HEK293 (cell line): Measurements from ENCODE around the gene CREM.

Experiments
- HOXD13 ChIP-seq: sonication (generic); formaldehyde crosslinking; IDR thresholded peaks from 2 replicates; pipeline ENCODE4 v1.8.0; 2022; ENCODE audit warnings: missing genetic modification reagents, borderline replicate concordance
- KLF1 ChIP-seq: fragments of 450-650 bp; formaldehyde crosslinking; IDR thresholded peaks from 2 replicates; pipeline ENCODE4 v1.5.1; 2016; ENCODE audit warnings: missing biosample characterization, missing genetic modification characterization
- SETDB1 ChIP-seq: IDR thresholded peaks from one replicate; pipeline ENCODE4 v1.6.1; 2017; ENCODE audit warnings: mild to moderate bottlenecking, low read length, moderate library complexity, mixed read lengths; ENCODE audit not compliant: insufficient read length
- YY1 ChIP-seq: fragments of 450-650 bp; formaldehyde crosslinking; IDR thresholded peaks from 2 replicates; pipeline ENCODE4 v1.5.1; 2018; ENCODE audit warnings: missing biosample characterization, missing genetic modification characterization
- ZBTB21 ChIP-seq: fragments of 450-650 bp; formaldehyde crosslinking; IDR thresholded peaks from 2 replicates; pipeline ENCODE4 v1.5.1; 2017; ENCODE audit warnings: missing biosample characterization, missing genetic modification characterization
- ZEB2 ChIP-seq: fragments of 450-650 bp; formaldehyde crosslinking; IDR thresholded peaks from 2 replicates; pipeline ENCODE4 v1.5.1; 2016; ENCODE audit warnings: missing biosample characterization, missing genetic modification characterization
- ZFP37 ChIP-seq: fragments of 450-650 bp; formaldehyde crosslinking; IDR thresholded peaks from 2 replicates; pipeline ENCODE4 v1.5.1; 2016; ENCODE audit warnings: missing biosample characterization, missing genetic modification characterization
- ZFP41 ChIP-seq: fragments of 450-650 bp; formaldehyde crosslinking; IDR thresholded peaks from 2 replicates; pipeline ENCODE4 v1.5.1; 2016; ENCODE audit warnings: missing biosample characterization, missing genetic modification characterization, borderline replicate concordance
- ZNF169 ChIP-seq: fragments of 450-650 bp; formaldehyde crosslinking; IDR thresholded peaks from 2 replicates; pipeline ENCODE4 v1.5.1; 2016; ENCODE audit warnings: missing biosample characterization, missing genetic modification characterization
- ZNF214 ChIP-seq: fragments of 450-650 bp; formaldehyde crosslinking; IDR thresholded peaks from 2 replicates; pipeline ENCODE4 v1.5.1; 2017; ENCODE audit warnings: missing biosample characterization, mild to moderate bottlenecking, missing genetic modification characterization, borderline replicate concordance
- ZNF391 ChIP-seq: fragments of 450-650 bp; formaldehyde crosslinking; IDR thresholded peaks from 2 replicates; pipeline ENCODE4 v1.5.1; 2016; ENCODE audit warnings: low read depth, missing biosample characterization, missing genetic modification characterization, borderline replicate concordance
- ZNF394 ChIP-seq: fragments of 450-650 bp; formaldehyde crosslinking; IDR thresholded peaks from 2 replicates; pipeline ENCODE4 v1.5.1; 2016; ENCODE audit warnings: missing biosample characterization, missing genetic modification characterization, mild to moderate bottlenecking, moderate library complexity, borderline replicate concordance
- ZNF623 ChIP-seq: fragments of 450-650 bp; formaldehyde crosslinking; IDR thresholded peaks from 2 replicates; pipeline ENCODE4 v1.5.1; 2016; ENCODE audit warnings: missing biosample characterization, missing genetic modification characterization
- ZNF629 ChIP-seq: fragments of 450-650 bp; formaldehyde crosslinking; IDR thresholded peaks from 2 replicates; pipeline ENCODE4 v1.5.1; 2017; ENCODE audit warnings: missing biosample characterization, missing genetic modification characterization
- ZNF843 ChIP-seq: fragments of 450-650 bp; formaldehyde crosslinking; IDR thresholded peaks from 2 replicates; pipeline ENCODE4 v1.5.1; 2016; ENCODE audit warnings: missing biosample characterization, missing genetic modification characterization
- TF ChIP-seq, protein P1 (sequence below): fragments of 450-650 bp; formaldehyde crosslinking; conservative IDR thresholded peaks from 2 replicates; pipeline ENCODE4 v1.5.1; 2016; ENCODE audit warnings: low read depth, missing biosample characterization, missing genetic modification characterization
- TF ChIP-seq, protein P2 (sequence below): fragments of 450-650 bp; formaldehyde crosslinking; IDR thresholded peaks from 2 replicates; pipeline ENCODE4 v1.5.1; 2016; ENCODE audit warnings: missing biosample characterization, missing genetic modification characterization, borderline replicate concordance
- TF ChIP-seq, protein P3 (sequence below): fragments of 450-650 bp; formaldehyde crosslinking; IDR thresholded peaks from 2 replicates; pipeline ENCODE4 v1.5.1; 2016; ENCODE audit warnings: missing biosample characterization, missing genetic modification characterization
- TF ChIP-seq, protein P4 (sequence below): fragments of 450-650 bp; formaldehyde crosslinking; IDR thresholded peaks from 2 replicates; pipeline ENCODE4 v1.5.1; 2016; ENCODE audit warnings: missing biosample characterization, missing genetic modification characterization
- TF ChIP-seq, protein P5 (sequence below): fragments of 450-650 bp; formaldehyde crosslinking; IDR thresholded peaks from 2 replicates; pipeline ENCODE4 v1.5.1; 2016; ENCODE audit warnings: missing biosample characterization, missing genetic modification characterization
- TF ChIP-seq, protein P6 (sequence below): fragments of 450-650 bp; formaldehyde crosslinking; IDR thresholded peaks from 2 replicates; pipeline ENCODE4 v1.5.1; 2016; ENCODE audit warnings: missing biosample characterization, missing genetic modification characterization
- TF ChIP-seq, protein P7 (sequence below): fragments of 450-650 bp; formaldehyde crosslinking; IDR thresholded peaks from 2 replicates; pipeline ENCODE4 v1.5.1; 2016; ENCODE audit warnings: missing biosample characterization, missing genetic modification characterization

The CREM gene

DNA sequence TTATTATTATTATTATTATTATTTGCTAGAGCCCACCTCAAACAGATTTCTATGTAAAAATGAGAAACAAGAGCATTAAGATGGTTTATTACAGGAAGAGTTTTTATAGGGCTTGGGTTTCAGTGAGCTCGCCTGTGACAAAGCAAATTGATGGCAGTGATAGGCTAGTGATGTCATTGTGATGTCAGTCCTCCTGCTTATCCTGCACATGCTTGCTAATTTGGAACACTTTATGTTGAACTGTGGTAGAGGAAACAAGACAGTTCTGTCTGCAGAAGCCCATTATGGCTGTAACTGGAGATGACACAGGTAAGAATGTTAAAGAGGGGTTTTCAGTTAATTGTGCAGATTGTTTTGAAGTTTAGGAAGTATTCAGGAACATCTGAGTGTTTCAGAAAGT, 68.3 kb downstream of the CREM start (continued):
- TF ChIP-seq, protein P1, sequence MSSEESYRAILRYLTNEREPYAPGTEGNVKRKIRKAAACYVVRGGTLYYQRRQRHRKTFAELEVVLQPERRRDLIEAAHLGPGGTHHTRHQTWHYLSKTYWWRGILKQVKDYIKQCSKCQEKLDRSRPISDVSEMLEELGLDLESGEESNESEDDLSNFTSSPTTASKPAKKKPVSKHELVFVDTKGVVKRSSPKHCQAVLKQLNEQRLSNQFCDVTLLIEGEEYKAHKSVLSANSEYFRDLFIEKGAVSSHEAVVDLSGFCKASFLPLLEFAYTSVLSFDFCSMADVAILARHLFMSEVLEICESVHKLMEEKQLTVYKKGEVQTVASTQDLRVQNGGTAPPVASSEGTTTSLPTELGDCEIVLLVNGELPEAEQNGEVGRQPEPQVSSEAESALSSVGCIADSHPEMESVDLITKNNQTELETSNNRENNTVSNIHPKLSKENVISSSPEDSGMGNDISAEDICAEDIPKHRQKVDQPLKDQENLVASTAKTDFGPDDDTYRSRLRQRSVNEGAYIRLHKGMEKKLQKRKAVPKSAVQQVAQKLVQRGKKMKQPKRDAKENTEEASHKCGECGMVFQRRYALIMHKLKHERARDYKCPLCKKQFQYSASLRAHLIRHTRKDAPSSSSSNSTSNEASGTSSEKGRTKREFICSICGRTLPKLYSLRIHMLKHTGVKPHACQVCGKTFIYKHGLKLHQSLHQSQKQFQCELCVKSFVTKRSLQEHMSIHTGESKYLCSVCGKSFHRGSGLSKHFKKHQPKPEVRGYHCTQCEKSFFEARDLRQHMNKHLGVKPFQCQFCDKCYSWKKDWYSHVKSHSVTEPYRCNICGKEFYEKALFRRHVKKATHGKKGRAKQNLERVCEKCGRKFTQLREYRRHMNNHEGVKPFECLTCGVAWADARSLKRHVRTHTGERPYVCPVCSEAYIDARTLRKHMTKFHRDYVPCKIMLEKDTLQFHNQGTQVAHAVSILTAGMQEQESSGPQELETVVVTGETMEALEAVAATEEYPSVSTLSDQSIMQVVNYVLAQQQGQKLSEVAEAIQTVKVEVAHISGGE (tag by site-specific recombination): no peak
- TF ChIP-seq ZNF391 (tag by site-specific recombination): peak; percentile 87; the same call in 1 of the 2 replicates
- TF ChIP-seq HOXD13 (CRISPR knock-in tag): no peak
- TF ChIP-seq ZNF214 (tag by site-specific recombination): no peak
- TF ChIP-seq, protein P2, sequence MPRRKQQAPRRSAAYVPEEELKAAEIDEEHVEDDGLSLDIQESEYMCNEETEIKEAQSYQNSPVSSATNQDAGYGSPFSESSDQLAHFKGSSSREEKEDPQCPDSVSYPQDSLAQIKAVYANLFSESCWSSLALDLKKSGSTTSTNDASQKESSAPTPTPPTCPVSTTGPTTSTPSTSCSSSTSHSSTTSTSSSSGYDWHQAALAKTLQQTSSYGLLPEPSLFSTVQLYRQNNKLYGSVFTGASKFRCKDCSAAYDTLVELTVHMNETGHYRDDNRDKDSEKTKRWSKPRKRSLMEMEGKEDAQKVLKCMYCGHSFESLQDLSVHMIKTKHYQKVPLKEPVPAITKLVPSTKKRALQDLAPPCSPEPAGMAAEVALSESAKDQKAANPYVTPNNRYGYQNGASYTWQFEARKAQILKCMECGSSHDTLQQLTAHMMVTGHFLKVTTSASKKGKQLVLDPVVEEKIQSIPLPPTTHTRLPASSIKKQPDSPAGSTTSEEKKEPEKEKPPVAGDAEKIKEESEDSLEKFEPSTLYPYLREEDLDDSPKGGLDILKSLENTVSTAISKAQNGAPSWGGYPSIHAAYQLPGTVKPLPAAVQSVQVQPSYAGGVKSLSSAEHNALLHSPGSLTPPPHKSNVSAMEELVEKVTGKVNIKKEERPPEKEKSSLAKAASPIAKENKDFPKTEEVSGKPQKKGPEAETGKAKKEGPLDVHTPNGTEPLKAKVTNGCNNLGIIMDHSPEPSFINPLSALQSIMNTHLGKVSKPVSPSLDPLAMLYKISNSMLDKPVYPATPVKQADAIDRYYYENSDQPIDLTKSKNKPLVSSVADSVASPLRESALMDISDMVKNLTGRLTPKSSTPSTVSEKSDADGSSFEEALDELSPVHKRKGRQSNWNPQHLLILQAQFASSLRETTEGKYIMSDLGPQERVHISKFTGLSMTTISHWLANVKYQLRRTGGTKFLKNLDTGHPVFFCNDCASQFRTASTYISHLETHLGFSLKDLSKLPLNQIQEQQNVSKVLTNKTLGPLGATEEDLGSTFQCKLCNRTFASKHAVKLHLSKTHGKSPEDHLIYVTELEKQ: peak; percentile 47; the same call in 1 of the 2 replicates
- TF ChIP-seq YY1 (tag by site-specific recombination): no peak
- peak; percentile 99 for TF ChIP-seq ZNF629 (tag by site-specific recombination)
- TF ChIP-seq ZNF623 (tag by site-specific recombination): no peak; the same call in 1 of the 2 replicates
- TF ChIP-seq, protein P3, sequence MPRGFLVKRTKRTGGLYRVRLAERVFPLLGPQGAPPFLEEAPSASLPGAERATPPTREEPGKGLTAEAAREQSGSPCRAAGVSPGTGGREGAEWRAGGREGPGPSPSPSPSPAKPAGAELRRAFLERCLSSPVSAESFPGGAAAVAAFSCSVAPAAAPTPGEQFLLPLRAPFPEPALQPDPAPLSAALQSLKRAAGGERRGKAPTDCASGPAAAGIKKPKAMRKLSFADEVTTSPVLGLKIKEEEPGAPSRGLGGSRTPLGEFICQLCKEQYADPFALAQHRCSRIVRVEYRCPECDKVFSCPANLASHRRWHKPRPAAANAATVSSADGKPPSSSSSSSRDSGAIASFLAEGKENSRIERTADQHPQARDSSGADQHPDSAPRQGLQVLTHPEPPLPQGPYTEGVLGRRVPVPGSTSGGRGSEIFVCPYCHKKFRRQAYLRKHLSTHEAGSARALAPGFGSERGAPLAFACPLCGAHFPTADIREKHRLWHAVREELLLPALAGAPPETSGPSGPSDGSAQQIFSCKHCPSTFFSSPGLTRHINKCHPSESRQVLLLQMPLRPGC (tag by site-specific recombination): peak; percentile 95
- TF ChIP-seq, protein P4, sequence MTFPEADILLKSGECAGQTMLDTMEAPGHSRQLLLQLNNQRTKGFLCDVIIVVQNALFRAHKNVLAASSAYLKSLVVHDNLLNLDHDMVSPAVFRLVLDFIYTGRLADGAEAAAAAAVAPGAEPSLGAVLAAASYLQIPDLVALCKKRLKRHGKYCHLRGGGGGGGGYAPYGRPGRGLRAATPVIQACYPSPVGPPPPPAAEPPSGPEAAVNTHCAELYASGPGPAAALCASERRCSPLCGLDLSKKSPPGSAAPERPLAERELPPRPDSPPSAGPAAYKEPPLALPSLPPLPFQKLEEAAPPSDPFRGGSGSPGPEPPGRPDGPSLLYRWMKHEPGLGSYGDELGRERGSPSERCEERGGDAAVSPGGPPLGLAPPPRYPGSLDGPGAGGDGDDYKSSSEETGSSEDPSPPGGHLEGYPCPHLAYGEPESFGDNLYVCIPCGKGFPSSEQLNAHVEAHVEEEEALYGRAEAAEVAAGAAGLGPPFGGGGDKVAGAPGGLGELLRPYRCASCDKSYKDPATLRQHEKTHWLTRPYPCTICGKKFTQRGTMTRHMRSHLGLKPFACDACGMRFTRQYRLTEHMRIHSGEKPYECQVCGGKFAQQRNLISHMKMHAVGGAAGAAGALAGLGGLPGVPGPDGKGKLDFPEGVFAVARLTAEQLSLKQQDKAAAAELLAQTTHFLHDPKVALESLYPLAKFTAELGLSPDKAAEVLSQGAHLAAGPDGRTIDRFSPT (tag by site-specific recombination): peak; percentile 69; the same call in 1 of the 2 replicates
- TF ChIP-seq, protein P5, sequence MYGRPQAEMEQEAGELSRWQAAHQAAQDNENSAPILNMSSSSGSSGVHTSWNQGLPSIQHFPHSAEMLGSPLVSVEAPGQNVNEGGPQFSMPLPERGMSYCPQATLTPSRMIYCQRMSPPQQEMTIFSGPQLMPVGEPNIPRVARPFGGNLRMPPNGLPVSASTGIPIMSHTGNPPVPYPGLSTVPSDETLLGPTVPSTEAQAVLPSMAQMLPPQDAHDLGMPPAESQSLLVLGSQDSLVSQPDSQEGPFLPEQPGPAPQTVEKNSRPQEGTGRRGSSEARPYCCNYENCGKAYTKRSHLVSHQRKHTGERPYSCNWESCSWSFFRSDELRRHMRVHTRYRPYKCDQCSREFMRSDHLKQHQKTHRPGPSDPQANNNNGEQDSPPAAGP (tag by site-specific recombination): peak; percentile 59; the same call in 1 of the 2 replicates
- TF ChIP-seq ZBTB21: peak; percentile 96
- 0 out of 2 replicates have a peak, but pooled peaks have one; percentile 9 for TF ChIP-seq ZFP37 (tag by site-specific recombination)
- no peak for TF ChIP-seq ZFP41 (tag by site-specific recombination)
- TF ChIP-seq ZEB2 (tag by site-specific recombination): peak; percentile 59; the same call in 1 of the 2 replicates
- TF ChIP-seq ZNF843: peak; percentile 82
- TF ChIP-seq KLF1: no peak
- TF ChIP-seq, protein P6, sequence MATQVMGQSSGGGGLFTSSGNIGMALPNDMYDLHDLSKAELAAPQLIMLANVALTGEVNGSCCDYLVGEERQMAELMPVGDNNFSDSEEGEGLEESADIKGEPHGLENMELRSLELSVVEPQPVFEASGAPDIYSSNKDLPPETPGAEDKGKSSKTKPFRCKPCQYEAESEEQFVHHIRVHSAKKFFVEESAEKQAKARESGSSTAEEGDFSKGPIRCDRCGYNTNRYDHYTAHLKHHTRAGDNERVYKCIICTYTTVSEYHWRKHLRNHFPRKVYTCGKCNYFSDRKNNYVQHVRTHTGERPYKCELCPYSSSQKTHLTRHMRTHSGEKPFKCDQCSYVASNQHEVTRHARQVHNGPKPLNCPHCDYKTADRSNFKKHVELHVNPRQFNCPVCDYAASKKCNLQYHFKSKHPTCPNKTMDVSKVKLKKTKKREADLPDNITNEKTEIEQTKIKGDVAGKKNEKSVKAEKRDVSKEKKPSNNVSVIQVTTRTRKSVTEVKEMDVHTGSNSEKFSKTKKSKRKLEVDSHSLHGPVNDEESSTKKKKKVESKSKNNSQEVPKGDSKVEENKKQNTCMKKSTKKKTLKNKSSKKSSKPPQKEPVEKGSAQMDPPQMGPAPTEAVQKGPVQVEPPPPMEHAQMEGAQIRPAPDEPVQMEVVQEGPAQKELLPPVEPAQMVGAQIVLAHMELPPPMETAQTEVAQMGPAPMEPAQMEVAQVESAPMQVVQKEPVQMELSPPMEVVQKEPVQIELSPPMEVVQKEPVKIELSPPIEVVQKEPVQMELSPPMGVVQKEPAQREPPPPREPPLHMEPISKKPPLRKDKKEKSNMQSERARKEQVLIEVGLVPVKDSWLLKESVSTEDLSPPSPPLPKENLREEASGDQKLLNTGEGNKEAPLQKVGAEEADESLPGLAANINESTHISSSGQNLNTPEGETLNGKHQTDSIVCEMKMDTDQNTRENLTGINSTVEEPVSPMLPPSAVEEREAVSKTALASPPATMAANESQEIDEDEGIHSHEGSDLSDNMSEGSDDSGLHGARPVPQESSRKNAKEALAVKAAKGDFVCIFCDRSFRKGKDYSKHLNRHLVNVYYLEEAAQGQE (tag by site-specific recombination): no peak
- TF ChIP-seq SETDB1: no peak
- TF ChIP-seq ZNF169: no peak
- no peak for TF ChIP-seq ZNF394 (tag by site-specific recombination)
- TF ChIP-seq, protein P7, sequence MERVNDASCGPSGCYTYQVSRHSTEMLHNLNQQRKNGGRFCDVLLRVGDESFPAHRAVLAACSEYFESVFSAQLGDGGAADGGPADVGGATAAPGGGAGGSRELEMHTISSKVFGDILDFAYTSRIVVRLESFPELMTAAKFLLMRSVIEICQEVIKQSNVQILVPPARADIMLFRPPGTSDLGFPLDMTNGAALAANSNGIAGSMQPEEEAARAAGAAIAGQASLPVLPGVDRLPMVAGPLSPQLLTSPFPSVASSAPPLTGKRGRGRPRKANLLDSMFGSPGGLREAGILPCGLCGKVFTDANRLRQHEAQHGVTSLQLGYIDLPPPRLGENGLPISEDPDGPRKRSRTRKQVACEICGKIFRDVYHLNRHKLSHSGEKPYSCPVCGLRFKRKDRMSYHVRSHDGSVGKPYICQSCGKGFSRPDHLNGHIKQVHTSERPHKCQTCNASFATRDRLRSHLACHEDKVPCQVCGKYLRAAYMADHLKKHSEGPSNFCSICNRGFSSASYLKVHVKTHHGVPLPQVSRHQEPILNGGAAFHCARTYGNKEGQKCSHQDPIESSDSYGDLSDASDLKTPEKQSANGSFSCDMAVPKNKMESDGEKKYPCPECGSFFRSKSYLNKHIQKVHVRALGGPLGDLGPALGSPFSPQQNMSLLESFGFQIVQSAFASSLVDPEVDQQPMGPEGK: no peak
